Subcutaneous abdominal adipose tissue (tissue), 5 donors: ENCODE data around the gene STK35.

ENCODE experiments used
- H3K27ac ChIP-seq: one replicate; pipeline ENCODE4 v1.7.0; 2013; ENCODE audit warnings: low read depth, mild to moderate bottlenecking, inconsistent platforms, low read length, moderate library complexity
- H3K27me3 ChIP-seq, 5 donors: one replicate each; pipeline ENCODE4 v1.7.0; 2013; ENCODE audit warnings: low read length in 5 of 5, inconsistent platforms in 1 of 5; ENCODE audit not compliant: control insufficient read depth in 5 of 5, insufficient read depth in 4 of 5
- H3K36me3 ChIP-seq, 5 donors: one replicate each; pipeline ENCODE4 v1.7.0; 2013; ENCODE audit warnings: low read length in 5 of 5; ENCODE audit not compliant: control insufficient read depth in 5 of 5, insufficient read depth in 5 of 5
- H3K4me1 ChIP-seq, 5 donors: one replicate each; pipeline ENCODE4 v1.7.0; 2013; ENCODE audit warnings: low read length in 5 of 5, mild to moderate bottlenecking in 3 of 5, moderate library complexity in 1 of 5; ENCODE audit not compliant: control insufficient read depth in 5 of 5, insufficient read depth in 5 of 5
- H3K4me3 ChIP-seq, 5 donors: one replicate each; pipeline ENCODE4 v1.7.0; 2013; ENCODE audit warnings: low read length in 5 of 5, low read depth in 1 of 5
- H3K9ac ChIP-seq, 5 donors: one replicate each; pipeline ENCODE4 v1.7.0; 2013; ENCODE audit warnings: low read length in 5 of 5, mild to moderate bottlenecking in 4 of 5, moderate library complexity in 3 of 5
- H3K9me3 ChIP-seq, 5 donors: one replicate each; pipeline ENCODE4 v1.7.0; 2013; ENCODE audit warnings: low read length in 5 of 5; ENCODE audit not compliant: control insufficient read depth in 5 of 5
- donor health status: healthy.
- donor health status: healthy.
- donor health status: healthy.
- donor health status: healthy.
- donor health status: healthy.

Gene STK35

DNA sequence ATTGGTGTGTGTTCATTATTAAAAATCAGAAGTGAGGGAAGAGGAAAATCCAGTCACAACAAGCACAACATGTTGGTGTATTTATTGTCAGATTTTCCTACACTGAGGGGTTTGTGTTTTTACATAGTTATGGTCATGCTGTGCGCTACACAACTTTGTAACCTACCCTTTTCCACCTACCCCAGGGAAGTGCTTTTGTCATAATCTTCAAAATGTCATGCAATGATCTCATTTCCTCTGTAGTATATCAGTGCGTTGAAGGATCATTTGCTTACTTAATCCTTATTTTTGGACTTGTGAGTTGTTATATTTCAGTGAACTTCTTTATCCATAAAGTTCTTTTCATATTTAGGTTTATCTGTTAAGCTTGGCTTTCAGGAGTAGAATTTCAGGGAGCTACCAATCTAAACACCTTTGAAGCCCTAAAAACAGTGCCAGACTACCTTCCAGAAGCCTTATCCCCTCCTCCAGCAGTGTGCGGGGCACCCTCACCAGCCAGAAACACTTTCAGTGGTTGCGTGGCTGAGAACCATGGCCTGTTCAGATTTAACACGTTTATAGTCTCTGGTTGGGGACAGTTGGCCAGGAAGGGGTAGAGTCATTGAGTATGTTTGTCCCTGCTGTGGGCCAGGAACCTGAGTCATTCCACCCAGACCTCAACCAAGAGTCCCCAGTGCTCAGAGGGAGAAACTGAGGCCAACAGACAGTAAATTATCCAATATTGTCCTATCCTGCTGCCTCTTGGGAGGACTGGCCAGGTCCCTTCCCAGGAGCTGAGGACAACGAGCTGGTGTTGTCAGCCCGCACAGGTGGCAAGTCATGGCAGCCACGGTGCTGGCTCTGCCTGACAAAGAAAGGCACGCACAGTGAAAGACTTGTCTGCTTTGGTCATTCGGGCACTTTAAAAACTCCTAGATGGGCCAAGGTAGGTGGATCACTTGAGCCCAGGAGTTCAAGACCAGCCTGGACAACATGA, 40.3 kb downstream of the STK35 start:
- H3K4me3 ChIP-seq: no peak overlapping the region
- H3K9me3 ChIP-seq: no peaks in the 10 kb centered on the region
- H3K4me1 ChIP-seq: peaks cover 14 to 38% (median 34%) of the 10 kb centered on the region in 5 donors
- no peak overlapping the region for H3K9ac ChIP-seq
- H3K27me3 ChIP-seq: no peaks in the 10 kb centered on the region
- H3K27ac ChIP-seq: peak overlapping the region; percentile 87
- H3K36me3 ChIP-seq: peaks cover 0 to 34% (median 29%) of the 10 kb centered on the region in 5 donors

DNA sequence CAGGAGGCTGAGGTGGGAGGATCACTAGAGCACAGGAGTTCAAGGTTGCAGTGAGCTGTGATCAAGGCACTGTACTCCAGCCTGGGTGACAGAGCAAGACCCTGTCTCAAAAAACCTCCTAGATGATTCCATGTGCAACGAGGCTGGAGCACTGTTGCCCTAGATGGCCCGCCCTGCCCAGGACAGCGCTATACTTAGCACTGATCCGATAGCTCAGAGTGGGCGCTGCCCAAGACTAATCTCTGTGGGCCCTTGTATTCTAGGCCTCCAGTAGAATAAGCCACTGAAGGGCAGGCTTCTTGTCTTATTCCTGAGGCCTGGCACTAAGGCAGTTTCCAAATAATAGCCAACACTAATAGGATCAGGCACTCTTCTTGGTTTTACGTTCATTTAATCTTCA, 41.0 kb downstream of the STK35 start:
- Histone ChIP-seq H3K9ac (no peak overlapping the region), H3K4me1 (peaks cover 14 to 38% (median 34%) of the 10 kb centered on the region in 5 donors), H3K36me3 (peaks cover 0 to 40% (median 31%) of the 10 kb centered on the region in 5 donors), H3K9me3 (no peaks in the 10 kb centered on the region), H3K27ac (no peak overlapping the region), H3K4me3 (no peak overlapping the region), H3K27me3 (no peaks in the 10 kb centered on the region)

DNA sequence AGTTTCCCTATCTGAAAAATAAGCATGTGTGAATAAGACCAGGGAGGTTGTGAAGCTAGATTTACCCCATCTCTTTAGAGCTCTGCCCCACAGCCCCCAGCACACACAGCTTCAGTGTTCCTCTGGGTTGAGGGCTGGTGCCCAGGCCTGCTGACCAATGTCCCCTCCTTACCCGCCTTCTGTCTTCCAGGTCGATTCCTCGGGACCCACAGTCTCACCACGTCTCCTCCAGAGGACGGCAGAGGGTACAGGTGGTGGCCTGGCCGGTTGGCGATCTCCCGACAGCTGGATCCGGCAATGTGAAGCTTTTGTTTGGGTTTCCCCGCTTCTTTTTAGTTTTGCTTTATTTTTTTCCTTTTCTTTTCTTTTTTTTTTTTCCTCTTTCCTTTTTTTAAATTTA, 42.0 kb downstream of the STK35 start:
- Histone ChIP-seq H3K4me1 (peaks cover 14 to 33% (median 30%) of the 10 kb centered on the region in 5 donors), H3K9ac (peak overlapping the region in 1 of 5 donors; percentile 13), H3K27me3 (no peaks in the 10 kb centered on the region), H3K9me3 (no peaks in the 10 kb centered on the region), H3K36me3 (peaks cover 0 to 48% (median 32%) of the 10 kb centered on the region in 5 donors), H3K4me3 (no peak overlapping the region), H3K27ac (no peak overlapping the region)

DNA sequence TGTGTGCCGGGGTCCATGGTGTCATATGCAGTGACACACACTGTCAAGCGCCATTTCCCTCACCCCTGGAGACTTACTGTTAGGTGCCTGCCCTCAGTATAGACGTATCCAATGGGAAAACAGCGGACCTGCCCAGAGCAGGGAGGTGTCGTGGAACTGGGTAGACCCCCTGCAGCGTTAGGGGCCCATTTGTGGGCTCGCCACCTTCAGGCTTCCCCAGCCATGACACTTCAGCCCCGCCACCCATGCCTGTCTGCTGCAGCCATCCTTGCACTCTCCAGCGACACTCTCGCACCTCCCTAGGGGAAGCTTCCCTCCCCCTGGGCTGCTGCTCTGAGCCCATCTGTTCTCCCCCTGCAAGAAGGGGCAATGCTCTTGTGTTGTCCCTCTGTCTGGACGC, 43.2 kb downstream of the STK35 start:
- H3K9me3 ChIP-seq: no peaks in the 10 kb centered on the region
- H3K27me3 ChIP-seq: no peaks in the 10 kb centered on the region
- no peak overlapping the region for H3K27ac ChIP-seq
- peaks cover 0 to 56% (median 40%) of the 10 kb centered on the region in 5 donors for H3K36me3 ChIP-seq
- H3K9ac ChIP-seq: no peak overlapping the region
- H3K4me1 ChIP-seq: peaks cover 12 to 21% (median 17%) of the 10 kb centered on the region in 5 donors
- no peak overlapping the region for H3K4me3 ChIP-seq

DNA sequence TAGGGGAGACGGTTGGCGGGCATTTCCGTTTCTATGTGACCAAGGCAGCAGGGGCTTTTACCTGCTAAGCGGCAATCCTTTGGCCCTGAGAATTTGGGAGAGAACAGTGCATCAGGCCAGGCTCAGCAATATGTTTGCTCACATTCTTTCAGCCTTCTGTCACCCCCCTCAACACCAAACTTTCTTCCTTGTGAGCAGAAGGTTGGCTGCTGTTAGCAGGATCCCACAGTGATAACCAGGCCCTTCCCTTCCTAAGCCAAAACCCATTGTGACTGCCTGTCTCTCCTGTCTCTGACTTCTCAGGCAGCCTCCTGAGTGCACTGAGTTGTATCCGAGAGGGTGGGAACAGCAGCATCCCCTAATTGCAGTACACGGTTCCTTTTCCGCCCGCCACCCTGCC, 43.7 kb downstream of the STK35 start:
- peaks cover 7 to 15% (median 12%) of the 10 kb centered on the region in 5 donors for H3K4me1 ChIP-seq
- H3K36me3 ChIP-seq: peaks cover 0 to 56% (median 40%) of the 10 kb centered on the region in 5 donors
- no peaks in the 10 kb centered on the region for H3K9me3 ChIP-seq
- no peak overlapping the region for H3K4me3 ChIP-seq
- no peak overlapping the region for H3K27ac ChIP-seq
- H3K9ac ChIP-seq: no peak overlapping the region
- no peaks in the 10 kb centered on the region for H3K27me3 ChIP-seq

DNA sequence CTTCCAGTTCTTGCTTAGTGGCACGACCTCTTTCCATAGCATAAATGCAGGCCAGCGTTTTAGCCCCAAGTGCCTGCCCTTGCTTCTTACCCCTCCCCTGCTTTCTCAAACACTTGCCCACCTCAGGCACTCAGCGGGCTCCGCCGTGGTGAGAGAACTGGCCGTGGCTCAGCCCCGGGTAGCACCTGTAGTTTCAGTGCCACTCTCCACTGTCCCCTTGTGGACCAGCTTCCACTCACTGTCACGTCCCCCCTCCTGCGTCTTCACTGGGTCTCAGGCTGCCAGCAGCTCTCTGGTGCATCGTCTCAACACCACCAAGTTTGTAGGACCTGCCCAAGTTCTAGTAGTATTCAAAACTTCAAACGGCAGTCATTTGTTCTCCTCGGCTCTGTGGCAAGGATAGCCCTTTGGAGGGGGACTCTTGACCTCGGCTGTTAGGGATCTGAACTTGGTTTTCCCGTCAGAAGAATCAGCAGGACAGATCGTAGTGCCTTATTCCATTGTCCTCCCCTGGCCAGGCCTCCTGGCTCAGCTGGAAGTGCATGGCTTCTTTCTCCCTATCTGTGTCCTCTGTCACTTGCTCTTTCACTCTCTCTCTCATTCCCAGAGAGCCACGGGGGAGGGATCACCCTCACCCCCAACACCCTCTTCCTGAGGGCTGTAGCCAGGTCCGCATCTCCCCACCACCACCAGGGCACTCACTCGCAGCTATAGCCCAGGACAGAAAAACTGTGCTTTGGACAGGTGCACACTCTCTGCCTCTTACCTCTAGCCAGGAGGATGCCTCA, 44.6 kb downstream of the STK35 start:
- Histone ChIP-seq H3K4me3 (no peak overlapping the region), H3K36me3 (peaks cover 0 to 58% (median 43%) of the 10 kb centered on the region in 5 donors), H3K9ac (no peak overlapping the region), H3K27ac (no peak overlapping the region), H3K4me1 (peaks cover 0 to 11% (median 6%) of the 10 kb centered on the region in 5 donors), H3K9me3 (no peaks in the 10 kb centered on the region), H3K27me3 (no peaks in the 10 kb centered on the region)

DNA sequence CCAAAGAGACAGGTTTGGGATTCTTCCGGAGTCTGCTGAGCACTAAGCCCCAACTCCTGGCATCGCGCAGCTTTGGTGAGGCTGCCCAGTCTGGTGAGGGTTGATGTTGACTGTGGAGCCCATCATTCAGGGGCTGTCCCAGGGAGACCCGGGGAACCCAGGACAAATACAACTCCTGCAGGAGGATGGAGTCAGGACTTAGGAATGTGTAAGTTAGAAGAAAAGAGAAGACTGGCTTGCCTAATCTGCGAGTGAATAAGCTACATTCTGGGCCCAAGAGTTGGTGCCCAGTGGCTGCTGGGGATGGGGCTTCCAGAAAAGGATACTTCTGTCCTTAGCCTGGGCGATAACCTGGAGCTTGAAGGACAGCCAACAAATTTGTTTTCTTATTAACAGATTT, 47.9 kb downstream of the STK35 start:
- H3K27me3 ChIP-seq: no peaks in the 10 kb centered on the region
- peaks cover 4 to 18% (median 17%) of the 10 kb centered on the region in 5 donors for H3K4me1 ChIP-seq
- no peak overlapping the region for H3K27ac ChIP-seq
- no peak overlapping the region for H3K4me3 ChIP-seq
- H3K9me3 ChIP-seq: no peaks in the 10 kb centered on the region
- no peak overlapping the region for H3K9ac ChIP-seq
- H3K36me3 ChIP-seq: peaks cover 0 to 48% (median 37%) of the 10 kb centered on the region in 5 donors

DNA sequence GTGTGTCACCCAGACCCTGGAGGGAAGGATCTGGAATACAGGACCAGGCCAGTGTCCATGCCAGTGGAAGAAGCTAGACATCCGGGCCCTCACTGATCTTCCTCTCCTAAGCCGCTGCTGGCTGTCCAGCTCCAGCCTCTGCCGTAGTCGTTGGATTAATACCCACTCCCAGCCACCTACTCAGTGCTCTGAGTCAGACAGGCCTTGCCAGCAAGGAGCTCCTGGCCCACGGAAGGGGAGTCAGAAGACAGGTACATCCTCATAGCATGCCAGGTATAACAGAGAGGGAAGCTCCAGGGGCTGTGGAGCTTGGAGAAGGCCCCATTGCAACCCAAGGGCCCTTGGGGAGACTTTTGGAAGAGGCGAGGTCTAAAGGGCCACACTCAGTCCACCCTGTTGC, 49.0 kb downstream of the STK35 start:
- no peak overlapping the region for H3K27ac ChIP-seq
- peaks cover 4 to 18% (median 17%) of the 10 kb centered on the region in 5 donors for H3K4me1 ChIP-seq
- H3K9me3 ChIP-seq: no peaks in the 10 kb centered on the region
- H3K27me3 ChIP-seq: no peaks in the 10 kb centered on the region
- peaks cover 0 to 37% (median 26%) of the 10 kb centered on the region in 5 donors for H3K36me3 ChIP-seq
- no peak overlapping the region for H3K4me3 ChIP-seq
- no peak overlapping the region for H3K9ac ChIP-seq

DNA sequence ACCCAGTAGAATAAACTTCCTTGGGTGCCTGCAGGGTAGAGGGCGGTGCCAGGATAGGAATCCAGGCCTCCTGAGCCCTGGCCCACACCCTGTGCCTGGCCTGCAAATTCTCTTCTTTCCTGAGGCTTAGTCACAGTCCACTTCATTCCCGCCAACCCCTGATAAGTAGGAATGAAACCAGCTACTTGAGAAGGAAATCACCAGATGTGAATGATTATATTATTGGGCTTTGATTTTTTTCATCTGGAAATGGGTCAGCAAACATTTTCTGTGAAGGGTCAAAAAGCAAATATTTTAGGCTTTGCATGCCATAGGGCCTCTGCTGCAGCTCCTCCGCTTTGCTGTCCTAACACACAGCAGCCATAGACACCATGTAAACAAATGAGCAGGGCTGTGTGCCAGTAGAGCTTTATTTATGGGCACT, 50.2 kb downstream of the STK35 start:
- H3K9ac ChIP-seq: peak overlapping the region in 2 of 5 donors; percentile 6 to 30
- H3K9me3 ChIP-seq: no peaks in the 10 kb centered on the region
- peak overlapping the region; percentile 30 for H3K27ac ChIP-seq
- peaks cover 0 to 25% (median 13%) of the 10 kb centered on the region in 5 donors for H3K36me3 ChIP-seq
- no peaks in the 10 kb centered on the region for H3K27me3 ChIP-seq
- H3K4me3 ChIP-seq: no peak overlapping the region
- peaks cover 4 to 18% (median 17%) of the 10 kb centered on the region in 5 donors for H3K4me1 ChIP-seq
